ENCODE data around the gene SEMA4B. TPM values are rescaled to one million over a fixed set of nuclear protein-coding genes. Genes with fewer than 3 reads are reported as not detected.

Gene SEMA4B
- total RNA-seq, 2 experiments from 2014 or later, result 5.3 to 6.2 TPM

- Mint-ChIP-seq H3K36me3 (ENCODE audit: low read depth) (peaks cover 11% of the 10 kb centered on the region), H3K27ac (no peak overlapping the region), H3K9me3 (no peaks in the 10 kb centered on the region), H3K27me3 (no peaks in the 10 kb centered on the region), H3K4me1 (ENCODE audit: low read depth) (peaks cover 12% of the 10 kb centered on the region), H3K4me3 (no peak overlapping the region)
- CTCF ChIA-PET, result interaction anchor here (0.9 to 1.0 kb wide), 2 partner anchors 9 to 54 kb away, joined by 3 read pairs; no protein-coding TSS in a partner anchor
- POLR2A ChIA-PET, result interaction anchor here (1.3 kb wide), 1 partner anchor 26 kb away, joined by 3 read pairs; the partner anchor contains the start of gene NGRN
- TF ChIP-seq CTCF (IDR thresholded peaks at IDR 0.05), result no peak
- intact Hi-C loops (cut with micrococcal nuclease), result no loop called here
- ATAC-seq (no peak), DNase-seq (no peak)
These were observed 38.2 kb downstream of the SEMA4B start for GRCh38 chr15:90239371-90239770.

- intact Hi-C loops (cut with micrococcal nuclease), result no loop called here
- ChIA-PET CTCF (interaction anchor here (1.4 to 1.8 kb wide), 2 partner anchors 17 to 60 kb away, joined by 3 to 4 read pairs; no protein-coding TSS in a partner anchor), POLR2A (interaction anchor here (1.3 to 1.7 kb wide), 2 partner anchors 22 to 25 kb away, joined by 3 to 4 read pairs; partner anchors contain the start of gene NGRN)
- Mint-ChIP-seq H3K4me3 (no peak overlapping the region), H3K36me3 (ENCODE audit: low read depth) (peaks cover 11% of the 10 kb centered on the region), H3K9me3 (no peaks in the 10 kb centered on the region), H3K27ac (no peak overlapping the region), H3K27me3 (no peaks in the 10 kb centered on the region), H3K4me1 (ENCODE audit: low read depth) (peaks cover 6% of the 10 kb centered on the region)
- TF ChIP-seq CTCF (IDR thresholded peaks at IDR 0.05), result no peak
- no peak for DNase-seq
- no peak for ATAC-seq
These were observed 39.7 kb downstream of the SEMA4B start for GRCh38 chr15:90240856-90241255.

- H3K27me3 Mint-ChIP-seq, result no peaks in the 10 kb centered on the region
- H3K36me3 Mint-ChIP-seq (ENCODE audit: low read depth), result peaks cover 7% of the 10 kb centered on the region
- POLR2A ChIA-PET, result interaction anchor here (1.3 to 1.7 kb wide), 2 partner anchors 21 to 24 kb away, joined by 3 to 4 read pairs; partner anchors contain the start of gene NGRN
- intact Hi-C loops (cut with micrococcal nuclease), result no loop called here
- H3K27ac Mint-ChIP-seq, result no peak overlapping the region
- no peak for DNase-seq
- peaks cover 4% of the 10 kb centered on the region for H3K4me1 Mint-ChIP-seq (ENCODE audit: low read depth)
- H3K9me3 Mint-ChIP-seq, result no peaks in the 10 kb centered on the region
- ATAC-seq, result no peak
- CTCF ChIA-PET, result interaction anchor here (1.4 to 1.8 kb wide), 2 partner anchors 16 to 59 kb away, joined by 3 to 4 read pairs; no protein-coding TSS in a partner anchor
- no peak for TF ChIP-seq CTCF (IDR thresholded peaks at IDR 0.05)
- H3K4me3 Mint-ChIP-seq, result no peak overlapping the region
These were observed 40.4 kb downstream of the SEMA4B start for GRCh38 chr15:90241343-90242192.

GRCh38 chr15:90243943-90244639 lies 43.0 kb downstream of the SEMA4B start:
- Mint-ChIP-seq H3K4me1 (ENCODE audit: low read depth) (peaks cover 9% of the 10 kb centered on the region), H3K4me3 (no peak overlapping the region), H3K27ac (no peak overlapping the region), H3K9me3 (no peaks in the 10 kb centered on the region), H3K27me3 (no peaks in the 10 kb centered on the region), H3K36me3 (ENCODE audit: low read depth) (peaks cover 2% of the 10 kb centered on the region)
- no peak for DNase-seq
- ATAC-seq, result no peak
- POLR2A ChIA-PET, result interaction anchor here (1.2 kb wide), 1 partner anchor 8 kb away, joined by 4 read pairs; no protein-coding TSS in a partner anchor
- no peak for TF ChIP-seq CTCF (IDR thresholded peaks at IDR 0.05)
- CTCF ChIA-PET, result interaction anchor here (1.5 kb wide), 1 partner anchor 76 kb away, joined by 4 read pairs; no protein-coding TSS in a partner anchor
- intact Hi-C loops (cut with micrococcal nuclease), result no loop called here

Measured in activated CD8-positive, alpha-beta T cell treated with anti-CD3 and anti-CD28 coated beads for 36 hours (primary cell).